Right lobe of liver (tissue), 4 donors: ENCODE measurements around the gene USP37.

ENCODE experiments used
- CTCF ChIP-seq, 4 donors: fragments of 200-600 bp in 3 of 4; fragments of 450-650 bp in 1 of 4; IDR thresholded peaks; one replicate each; pipeline versions ENCODE4 v1.5.1 to v1.8.0; 2016 to 2022; ENCODE audit warnings: antibody characterized with exemption in 4 of 4, mild to moderate bottlenecking in 2 of 4
- POLR2A ChIP-seq: fragments of 450-650 bp; IDR thresholded peaks from one replicate; pipeline ENCODE4 v1.6.1; 2017; ENCODE audit warnings: antibody characterized with exemption, mild to moderate bottlenecking
- donor health status: DM: no; HTN: no; CAD: no.
- donor health status: DM: no; HTN: no; CAD: no.
- donor health status: DM: no; HTN: yes; CAD: no.

- TF ChIP-seq CTCF (IDR thresholded peaks at IDR 0.05), result no peak
- no peak for TF ChIP-seq POLR2A
Observed at GRCh38 chr2:218583983-218584850, 16.1 kb upstream of the USP37 start.
